Left cardiac atrium (tissue), 4 donors: ENCODE results near the gene PRKN. TPM values are rescaled to one million over a fixed set of nuclear protein-coding genes. Genes with fewer than 3 reads are reported as not detected.
"Not testable (repeated sequence)": the region's sequence is repeated elsewhere in the genome, so short reads cannot be mapped to it uniquely, and the experiment has no call there.

Experiments used
- ATAC-seq, 2 donors: fragments of 200-7000 bp; cut with Tn5 transposase; one replicate each; pipeline ENCODE4 v1.9.1; 2020; ENCODE audit warnings: mild to moderate bottlenecking in 2 of 2, moderate library complexity in 2 of 2
- DNase-seq: peaks from one replicate; pipeline ENCODE4 v3.0.0-alpha.2; 2020
- intact Hi-C, 2 donors: fragments of 100-400 bp; cut with DNase I; formaldehyde crosslinking; loops; one replicate each; pipeline versions ENCODE4 v1.14.1 to v1.15.1; 2022 to 2023
- total RNA-seq, 2 donors: library from RNA; stranded (reverse); fragmentation: NEBNext Ultra II Directional; extraction: Animal tissue kit (Norgen Biotek cat#: 25700); gene quantifications; one replicate each; pipeline ENCODE4 v1.2.1, GENCODE V29; 2021
- donor health status: DM: no; HTN: yes; CAD: no.
- donor health status: DM: no; HTN: yes; CAD: no; lungs with severe emphysema.
- donor health status: DM: yes; HTN: yes; CAD: no.
- donor health status: Dilated cardiomyopathy.

Gene PRKN
- total RNA-seq, 2 donors from 2014 or later = 13.8 to 22.2 TPM

- DNase-seq = no peak
- peak; percentile 47 to 67 for ATAC-seq
- intact Hi-C loops = no loop called here
Measured at GRCh38 chr6:161511447-161512095, 1216.0 kb downstream of the PRKN start.

GRCh38 chr6:161508341-161508740 is 1219.2 kb downstream of the PRKN start:
- DNase-seq (no peak), ATAC-seq (no peak)
- intact Hi-C loops = no loop called here

GRCh38 chr6:161507375-161507774 is 1220.2 kb downstream of the PRKN start:
- no peak for ATAC-seq
- no peak for DNase-seq
- intact Hi-C loops = no loop called here

- ATAC-seq = no peak
Measured at GRCh38 chr6:161503570-161503969, 1224.0 kb downstream of the PRKN start.

GRCh38 chr6:161498881-161499280 is 1228.7 kb downstream of the PRKN start:
- ATAC-seq = no peak
- DNase-seq = no peak
- intact Hi-C loops = no loop called here

More at GRCh38 chr6:161503570-161503969, 1224.0 kb downstream of the PRKN start:
- DNase-seq = no peak
- intact Hi-C loops = no loop called here

GRCh38 chr6:161498359-161498758 is 1229.2 kb downstream of the PRKN start:
- intact Hi-C loops = no loop called here
- DNase-seq = no peak
- ATAC-seq = peak; percentile 50 to 75

GRCh38 chr6:161496941-161497340 is 1230.6 kb downstream of the PRKN start:
- intact Hi-C loops = no loop called here
- DNase-seq (no peak), ATAC-seq (no peak)

- intact Hi-C loops, ATAC-seq, DNase-seq: not testable (repeated sequence)
Measured at GRCh38 chr6:161496271-161496670, 1231.3 kb downstream of the PRKN start.

GRCh38 chr6:161494566-161494965 is 1233.0 kb downstream of the PRKN start:
- DNase-seq (no peak), ATAC-seq (no peak)
- intact Hi-C loops = no loop called here

- ATAC-seq (peak in 1 of 2 donors; percentile 27), DNase-seq (no peak)
- intact Hi-C loops = no loop called here
Measured at GRCh38 chr6:161493576-161494118, 1233.9 kb downstream of the PRKN start.

- DNase-seq (no peak), ATAC-seq (no peak)
- intact Hi-C loops = no loop called here
Measured at GRCh38 chr6:161489626-161490306, 1237.8 kb downstream of the PRKN start.

GRCh38 chr6:161487694-161488093 is 1239.9 kb downstream of the PRKN start:
- DNase-seq (no peak), ATAC-seq (no peak)
- intact Hi-C loops = no loop called here

GRCh38 chr6:161487217-161487531 is 1240.4 kb downstream of the PRKN start:
- DNase-seq (no peak), ATAC-seq (no peak)
- intact Hi-C loops = no loop called here

- peak in 1 of 2 donors; percentile 96 for ATAC-seq
- intact Hi-C loops = no loop called here
- peak; percentile 26 for DNase-seq
Measured at GRCh38 chr6:161486361-161487216, 1241.0 kb downstream of the PRKN start.

- intact Hi-C loops = no loop called here
- no peak for DNase-seq
Measured at GRCh38 chr6:161482517-161482858, 1245.1 kb downstream of the PRKN start.

GRCh38 chr6:161481786-161482516 is 1245.6 kb downstream of the PRKN start:
- DNase-seq = no peak
- intact Hi-C loops = no loop called here
- no peak for ATAC-seq

More at GRCh38 chr6:161482517-161482858, 1245.1 kb downstream of the PRKN start:
- ATAC-seq = no peak

GRCh38 chr6:161480421-161481155 is 1247.0 kb downstream of the PRKN start:
- intact Hi-C loops = no loop called here
- DNase-seq = no peak
- no peak for ATAC-seq

GRCh38 chr6:161479376-161479775 is 1248.2 kb downstream of the PRKN start:
- intact Hi-C loops = loop anchor here in 1 of 2 donors (5.0 kb wide), 1 partner anchor 37 kb away; no protein-coding TSS in a partner anchor
- no peak for DNase-seq
- no peak for ATAC-seq
